Measurements from ENCODE around the gene ROBO1. TPM values are rescaled to one million over a fixed set of nuclear protein-coding genes. Genes with fewer than 3 reads are reported as not detected.
"Not testable (repeated sequence)": the region's sequence is repeated elsewhere in the genome, so short reads cannot be mapped to it uniquely, and the experiment has no call there.

Gene ROBO1
- total RNA-seq, 2 donors from 2014 or later, result 7.6 to 19.7 TPM

DNA sequence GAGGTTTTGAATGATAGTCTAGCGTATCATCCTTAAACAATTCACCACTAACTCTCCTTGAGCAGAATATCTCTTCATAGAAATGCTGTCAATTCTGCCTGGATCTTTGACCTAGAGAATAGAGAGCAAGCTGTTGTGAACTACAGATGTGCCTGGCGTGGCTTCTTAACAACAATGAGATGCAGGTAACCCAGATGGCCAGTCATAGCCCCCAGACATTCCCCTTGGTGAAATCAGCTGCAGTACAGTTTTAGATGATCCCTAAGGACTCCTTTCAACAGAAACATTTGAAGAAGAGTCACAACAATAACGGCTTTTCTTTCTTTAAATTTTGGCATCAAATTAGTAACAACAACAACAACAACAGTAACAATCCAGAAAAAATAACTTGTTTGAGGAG lies 1041.3 kb downstream of the ROBO1 start:
- H3K4me3 ChIP-seq, result no peak overlapping the region
- no peak for DNase-seq (ENCODE audit: low spot score)
- H3K9me3 ChIP-seq, result no peaks in the 10 kb centered on the region
- no peaks in the 10 kb centered on the region for H3K27me3 ChIP-seq
- H3K36me3 ChIP-seq, result no peaks in the 10 kb centered on the region
- no peak overlapping the region for H3K27ac ChIP-seq
- H3K4me1 ChIP-seq, result no peaks in the 10 kb centered on the region
- TF ChIP-seq, protein P1, sequence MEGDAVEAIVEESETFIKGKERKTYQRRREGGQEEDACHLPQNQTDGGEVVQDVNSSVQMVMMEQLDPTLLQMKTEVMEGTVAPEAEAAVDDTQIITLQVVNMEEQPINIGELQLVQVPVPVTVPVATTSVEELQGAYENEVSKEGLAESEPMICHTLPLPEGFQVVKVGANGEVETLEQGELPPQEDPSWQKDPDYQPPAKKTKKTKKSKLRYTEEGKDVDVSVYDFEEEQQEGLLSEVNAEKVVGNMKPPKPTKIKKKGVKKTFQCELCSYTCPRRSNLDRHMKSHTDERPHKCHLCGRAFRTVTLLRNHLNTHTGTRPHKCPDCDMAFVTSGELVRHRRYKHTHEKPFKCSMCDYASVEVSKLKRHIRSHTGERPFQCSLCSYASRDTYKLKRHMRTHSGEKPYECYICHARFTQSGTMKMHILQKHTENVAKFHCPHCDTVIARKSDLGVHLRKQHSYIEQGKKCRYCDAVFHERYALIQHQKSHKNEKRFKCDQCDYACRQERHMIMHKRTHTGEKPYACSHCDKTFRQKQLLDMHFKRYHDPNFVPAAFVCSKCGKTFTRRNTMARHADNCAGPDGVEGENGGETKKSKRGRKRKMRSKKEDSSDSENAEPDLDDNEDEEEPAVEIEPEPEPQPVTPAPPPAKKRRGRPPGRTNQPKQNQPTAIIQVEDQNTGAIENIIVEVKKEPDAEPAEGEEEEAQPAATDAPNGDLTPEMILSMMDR (IDR thresholded peaks at IDR 0.05), result no peak

DNA sequence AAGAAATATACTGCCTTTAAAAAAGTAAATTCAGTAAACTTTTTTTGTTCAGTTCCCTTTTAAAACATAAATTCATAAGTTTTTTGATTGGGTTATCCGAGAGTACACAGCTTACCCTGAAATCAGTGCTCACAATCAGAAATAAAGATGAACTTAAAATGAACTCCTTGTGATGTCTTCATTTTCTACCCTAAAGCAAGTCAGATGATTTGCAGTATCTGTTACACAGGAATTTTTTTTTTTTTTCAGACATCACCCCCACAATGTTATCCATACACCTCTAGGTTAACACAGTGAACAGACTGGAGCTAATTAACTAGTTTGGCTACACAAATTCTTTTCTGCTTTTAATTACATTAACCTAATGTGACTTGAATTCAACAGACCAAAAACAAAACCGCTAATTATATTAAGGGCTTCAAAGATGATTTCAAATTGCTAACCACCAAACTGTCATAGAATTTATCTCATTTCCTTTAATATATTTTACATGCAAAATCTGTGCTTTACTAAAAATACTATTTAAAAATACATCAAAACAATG lies 1042.0 kb downstream of the ROBO1 start:
- no peaks in the 10 kb centered on the region for H3K36me3 ChIP-seq
- no peaks in the 10 kb centered on the region for H3K9me3 ChIP-seq
- TF ChIP-seq, protein P1 (IDR thresholded peaks at IDR 0.05), result no peak
- H3K27me3 ChIP-seq, result no peaks in the 10 kb centered on the region
- DNase-seq (ENCODE audit: low spot score), result no peak
- no peak overlapping the region for H3K27ac ChIP-seq
- no peak overlapping the region for H3K4me3 ChIP-seq
- no peaks in the 10 kb centered on the region for H3K4me1 ChIP-seq

DNA sequence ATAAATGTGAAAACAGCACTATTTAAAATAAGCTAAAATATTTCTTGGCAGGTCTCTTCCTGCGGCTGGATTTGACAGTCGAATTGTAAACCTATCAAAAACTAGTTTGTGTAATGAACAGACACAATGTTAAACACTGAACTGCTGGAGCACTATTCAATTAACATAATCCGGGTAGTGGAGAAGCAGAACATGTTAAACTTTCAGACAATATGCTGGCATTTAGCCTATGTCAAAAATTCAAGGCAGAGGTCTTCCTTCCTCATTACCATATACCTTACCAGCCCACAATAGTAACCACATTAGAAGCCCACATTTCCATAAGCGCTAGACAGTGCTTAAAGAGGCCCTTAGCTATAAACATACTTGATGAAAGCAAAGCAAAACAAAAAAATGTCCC lies 1042.9 kb downstream of the ROBO1 start:
- Histone ChIP-seq H3K4me1 (no peaks in the 10 kb centered on the region), H3K27ac (no peak overlapping the region), H3K4me3 (no peak overlapping the region), H3K27me3 (no peaks in the 10 kb centered on the region), H3K9me3 (no peaks in the 10 kb centered on the region), H3K36me3 (no peaks in the 10 kb centered on the region)
- TF ChIP-seq, protein P1 (IDR thresholded peaks at IDR 0.05), result no peak
- DNase-seq (ENCODE audit: low spot score), result no peak

DNA sequence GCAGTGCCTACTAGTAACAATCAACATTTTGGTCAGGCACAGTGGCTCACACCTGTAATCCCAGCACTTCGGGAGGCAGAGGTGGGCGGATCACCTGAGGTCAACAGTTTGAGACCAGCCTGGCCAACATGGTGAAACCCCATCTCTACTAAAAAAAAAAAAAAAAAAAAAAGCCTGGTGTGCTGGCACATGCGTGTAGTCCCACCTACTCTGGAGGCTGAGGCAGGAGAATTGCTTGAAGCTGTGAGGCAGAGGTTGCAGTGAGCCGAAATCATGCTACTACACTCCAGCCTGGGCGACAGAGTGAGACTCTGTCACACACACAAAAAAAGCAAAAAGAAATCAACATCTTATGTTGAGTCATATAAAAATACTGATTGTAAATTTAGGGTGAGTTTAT lies 1043.4 kb downstream of the ROBO1 start:
- not testable (repeated sequence) for DNase-seq (ENCODE audit: low spot score); H3K9me3 ChIP-seq; H3K4me1 ChIP-seq; H3K27me3 ChIP-seq; H3K4me3 ChIP-seq; H3K36me3 ChIP-seq; H3K27ac ChIP-seq

DNA sequence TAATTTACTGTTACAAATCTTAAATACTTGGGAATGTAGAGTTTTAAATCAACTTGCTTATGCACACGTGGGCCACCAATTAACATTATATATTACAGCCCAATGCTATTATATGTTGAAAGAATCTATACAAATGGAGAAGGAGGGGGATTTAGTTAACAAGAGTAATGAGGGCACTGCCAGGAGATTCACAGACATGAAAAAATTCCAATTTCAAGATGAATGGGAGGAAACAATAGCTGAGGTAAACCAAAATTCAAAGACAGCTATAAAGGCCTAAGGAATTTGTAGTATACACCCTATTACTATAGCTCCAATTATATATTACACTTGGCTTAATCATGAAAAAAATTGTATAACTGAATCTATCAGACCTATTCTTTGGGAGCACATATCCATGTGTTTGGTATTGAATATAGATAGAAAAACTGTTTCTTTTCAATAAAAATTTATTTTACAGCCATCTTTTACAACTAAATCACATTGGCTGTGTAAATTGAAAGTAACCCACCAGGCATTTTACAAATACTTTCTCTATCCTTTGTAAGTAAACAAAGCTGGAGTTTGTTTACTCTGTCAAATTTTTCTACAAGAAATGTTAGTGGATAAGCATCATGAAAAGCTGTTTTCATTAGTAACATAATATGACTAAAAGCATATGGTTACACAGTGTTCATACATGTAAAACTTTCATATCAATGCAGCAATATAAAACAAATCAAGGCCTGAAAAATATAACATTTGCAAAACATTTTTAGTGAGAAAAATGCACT lies 1045.8 kb downstream of the ROBO1 start:
- TF ChIP-seq, protein P1 (IDR thresholded peaks at IDR 0.05), result no peak
- Histone ChIP-seq H3K27me3 (no peaks in the 10 kb centered on the region), H3K4me3 (no peak overlapping the region), H3K9me3 (no peaks in the 10 kb centered on the region), H3K36me3 (no peaks in the 10 kb centered on the region), H3K4me1 (no peaks in the 10 kb centered on the region), H3K27ac (no peak overlapping the region)
- DNase-seq (ENCODE audit: low spot score), result no peak

DNA sequence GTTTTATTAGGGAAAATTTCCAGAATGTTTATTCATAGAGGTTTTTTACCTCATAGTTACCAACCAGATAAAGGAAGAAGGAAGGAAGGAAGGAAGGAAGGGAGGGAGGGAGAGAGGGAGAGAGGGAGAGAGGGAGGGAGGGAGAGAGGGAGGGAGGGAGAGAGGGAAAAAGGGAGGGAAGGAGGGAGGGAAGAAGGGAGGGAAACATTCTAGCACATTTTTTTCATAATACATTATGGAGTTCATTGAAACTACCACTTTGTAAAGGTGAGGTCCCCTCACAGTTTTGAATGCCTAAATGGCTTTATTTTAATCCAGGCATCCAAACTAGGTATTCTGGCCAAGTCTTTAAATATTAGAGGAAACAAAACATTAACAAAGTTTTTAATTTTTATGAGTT lies 1049.1 kb downstream of the ROBO1 start:
- Histone ChIP-seq H3K4me3 (no peak overlapping the region), H3K36me3 (no peaks in the 10 kb centered on the region), H3K9me3 (no peaks in the 10 kb centered on the region), H3K4me1 (no peaks in the 10 kb centered on the region), H3K27ac (no peak overlapping the region), H3K27me3 (no peaks in the 10 kb centered on the region)
- TF ChIP-seq, protein P1 (IDR thresholded peaks at IDR 0.05), result no peak
- DNase-seq (ENCODE audit: low spot score), result no peak

Measured in right atrium auricular region (tissue), 2 donors.